Liver (tissue), 9 donors: ENCODE measurements around the gene SNN. TPM values are rescaled to one million over a fixed set of nuclear protein-coding genes. Genes with fewer than 3 reads are reported as not detected.

Experiments used
- DNase-seq: peaks from one replicate; pipeline ENCODE4 v3.0.0-alpha.2; 2017; ENCODE audit warnings: low spot score
- H3K27ac ChIP-seq, 2 donors: one replicate each; pipeline ENCODE4 v1.7.0; 2013; ENCODE audit warnings: inconsistent platforms in 2 of 2, low read length in 2 of 2, control low read depth in 1 of 2, low read depth in 1 of 2, mild to moderate bottlenecking in 1 of 2
- H3K27me3 ChIP-seq, 4 donors: one replicate each; pipeline versions ENCODE4 v1.6.1 to v1.7.0; 2013; ENCODE audit warnings: low read length in 3 of 4, inconsistent platforms in 1 of 4, mild to moderate bottlenecking in 1 of 4, moderate library complexity in 1 of 4; ENCODE audit not compliant: control insufficient read depth in 4 of 4, insufficient read depth in 4 of 4
- H3K36me3 ChIP-seq, 4 donors: one replicate each; pipeline versions ENCODE4 v1.6.1 to v1.7.0; 2013; ENCODE audit warnings: low read length in 3 of 4, mild to moderate bottlenecking in 3 of 4, low read depth in 1 of 4, moderate library complexity in 1 of 4; ENCODE audit not compliant: control insufficient read depth in 4 of 4, insufficient read depth in 3 of 4
- H3K4me1 ChIP-seq, 4 donors: one replicate each; pipeline versions ENCODE4 v1.6.1 to v1.7.0; 2013; ENCODE audit warnings: low read length in 3 of 4, mild to moderate bottlenecking in 3 of 4, moderate library complexity in 1 of 4; ENCODE audit not compliant: control insufficient read depth in 4 of 4, insufficient read depth in 4 of 4
- H3K4me3 ChIP-seq, 3 donors: one replicate each; pipeline versions ENCODE4 v1.6.1 to v1.7.0; 2013; ENCODE audit warnings: low read length in 3 of 3, control low read depth in 1 of 3, low read depth in 1 of 3, mild to moderate bottlenecking in 1 of 3
- H3K9ac ChIP-seq, 2 donors: one replicate each; pipeline ENCODE4 v1.7.0; 2013; ENCODE audit warnings: low read length in 2 of 2, mild to moderate bottlenecking in 2 of 2, moderate library complexity in 2 of 2, control low read depth in 1 of 2, low read depth in 1 of 2
- H3K9me3 ChIP-seq, 4 donors: one replicate each; pipeline versions ENCODE4 v1.6.1 to v1.7.0; 2013; ENCODE audit warnings: low read length in 3 of 4; ENCODE audit not compliant: control insufficient read depth in 4 of 4
- ATF3 ChIP-seq: IDR thresholded peaks from 2 replicates; pipeline ENCODE4 v1.6.1; 2016; ENCODE audit warnings: antibody characterized with exemption
- CTCF ChIP-seq: fragments of 150-350 bp; IDR thresholded peaks from 2 replicates; pipeline ENCODE4 v1.5.1; 2017; ENCODE audit warnings: improper control_type of control experiment, low read depth, low read length; ENCODE audit not compliant: missing input control
- EGR1 ChIP-seq, 2 donors: IDR thresholded peaks; 2 replicates each; pipeline ENCODE4 v1.6.1; 2016 to 2018; ENCODE audit warnings: antibody characterized with exemption in 2 of 2, low read depth in 2 of 2
- FOXA1 ChIP-seq: IDR thresholded peaks from 2 replicates; pipeline ENCODE4 v1.6.1; 2016; ENCODE audit warnings: antibody characterized with exemption
- FOXA2 ChIP-seq: IDR thresholded peaks from 2 replicates; pipeline ENCODE4 v1.6.1; 2016; ENCODE audit warnings: antibody characterized with exemption
- GABPA ChIP-seq, 2 donors: IDR thresholded peaks in 1 of 2; conservative IDR thresholded peaks in 1 of 2; 2 replicates each; pipeline ENCODE4 v1.6.1; 2016; ENCODE audit warnings: antibody characterized with exemption in 2 of 2, mild to moderate bottlenecking in 1 of 2, moderate library complexity in 1 of 2
- HNF4A ChIP-seq, 2 donors: conservative IDR thresholded peaks; 2 replicates each; pipeline ENCODE4 v1.6.1; 2016; ENCODE audit warnings: antibody characterized with exemption in 2 of 2, mild to moderate bottlenecking in 2 of 2
- HNF4G ChIP-seq: IDR thresholded peaks from 2 replicates; pipeline ENCODE4 v1.6.1; 2016; ENCODE audit warnings: antibody characterized with exemption
- JUND ChIP-seq, 2 donors: IDR thresholded peaks; 2 replicates each; pipeline ENCODE4 v1.6.1; 2016; ENCODE audit warnings: antibody characterized with exemption in 2 of 2
- NR2F2 ChIP-seq: IDR thresholded peaks from 2 replicates; pipeline ENCODE4 v1.6.1; 2016; ENCODE audit warnings: antibody characterized with exemption
- RAD21 ChIP-seq, 2 donors: IDR thresholded peaks; 2 replicates each; pipeline ENCODE4 v1.6.1; 2016; ENCODE audit warnings: antibody characterized with exemption in 2 of 2, mild to moderate bottlenecking in 2 of 2
- RXRA ChIP-seq, 2 donors: IDR thresholded peaks; 2 replicates each; pipeline ENCODE4 v1.6.1; 2017 to 2018; ENCODE audit warnings: antibody characterized with exemption in 2 of 2, mild to moderate bottlenecking in 1 of 2
- SP1 ChIP-seq: IDR thresholded peaks from 2 replicates; pipeline ENCODE4 v1.6.1; 2018; ENCODE audit warnings: antibody characterized with exemption, mild to moderate bottlenecking
- TAF1 ChIP-seq: conservative IDR thresholded peaks from 2 replicates; pipeline ENCODE4 v1.6.1; 2016; ENCODE audit warnings: antibody characterized with exemption, mild to moderate bottlenecking
- YY1 ChIP-seq: IDR thresholded peaks from 2 replicates; pipeline ENCODE4 v1.6.1; 2016; ENCODE audit warnings: antibody characterized with exemption, mild to moderate bottlenecking
- WGBS: extraction: QIAGEN DNeasy Blood & Tissue Kit; methylation state at CpG from one replicate; pipeline ENCODE4 v1.1.7; 2013; 5-methylcytosine and 5-hydroxymethylcytosine counted together
- polyA plus RNA-seq, 2 donors: library from polyadenylated mRNA; stranded (reverse) in 1 of 2; unstranded in 1 of 2; fragments of 200-250 nt in 1 of 2; fragments of >200 nt in 1 of 2; fragmentation: Nextera tagmentation in 1 of 2; extraction: Ambion mirVana in 1 of 2; gene quantifications; one replicate each; pipeline versions ENCODE4 v1.2.1 to v1.2.3, GENCODE V29; 2013 to 2015
- total RNA-seq, 2 donors: library from RNA; depleted of rRNA; stranded (reverse); fragments of >200 nt; gene quantifications; one replicate each; pipeline ENCODE4 v1.2.3, GENCODE V29; 2014
- TF ChIP-seq, protein P1 (sequence below): IDR thresholded peaks from 2 replicates; pipeline ENCODE4 v1.6.1; 2016; ENCODE audit warnings: antibody characterized with exemption
- donor health status: healthy.
- donor health status: healthy.
- donor health status: healthy.
- donor health status: healthy.
- donor health status: healthy.

The SNN gene
- total and polyA plus RNA-seq, 4 donors: 2.5 to 6.2 (median 5.3) TPM

- H3K27me3 ChIP-seq: no peaks in the 10 kb centered on the region
- H3K4me3 ChIP-seq: no peak overlapping the region
- DNase-seq: no peak
- H3K4me1 ChIP-seq: peaks cover 0 to 6% (median 4%) of the 10 kb centered on the region in 4 donors
- 98% methylated on average over 3 of the region's 3 CpGs for WGBS
- peaks cover 10 to 33% (median 24%) of the 10 kb centered on the region in 4 donors for H3K36me3 ChIP-seq
- H3K27ac ChIP-seq: no peak overlapping the region
- H3K9ac ChIP-seq: no peak overlapping the region
- no peak for TF ChIP-seq TAF1
- TF ChIP-seq CTCF: no peak
- no peak for TF ChIP-seq YY1
- no peak for TF ChIP-seq EGR1 (IDR thresholded peaks at IDR 0.05; ENCODE audit: low read depth in 2 of 2)
- no peak for TF ChIP-seq NR2F2
- TF ChIP-seq SP1: no peak
- TF ChIP-seq HNF4G: no peak
- TF ChIP-seq ATF3: no peak
- TF ChIP-seq JUND (IDR thresholded peaks at IDR 0.05): no peak
- no peak for TF ChIP-seq GABPA (IDR thresholded peaks at IDR 0.05 in 1 of 2, conservative IDR thresholded peaks at IDR 0.05 in 1 of 2)
- TF ChIP-seq RXRA (IDR thresholded peaks at IDR 0.05): no peak
- no peak for TF ChIP-seq FOXA2
- H3K9me3 ChIP-seq: no peaks in the 10 kb centered on the region
Observed at GRCh38 chr16:11712122-11712521, 43.9 kb downstream of the SNN start.

GRCh38 chr16:11715246-11715947 is 47.1 kb downstream of the SNN start:
- Histone ChIP-seq H3K36me3 (peaks cover 9 to 34% (median 23%) of the 10 kb centered on the region in 4 donors), H3K27me3 (no peaks in the 10 kb centered on the region), H3K27ac (no peak overlapping the region), H3K9ac (no peak overlapping the region), H3K9me3 (no peaks in the 10 kb centered on the region), H3K4me3 (no peak overlapping the region), H3K4me1 (peaks cover 0 to 13% (median 7%) of the 10 kb centered on the region in 4 donors)
- DNase-seq: no peak
- WGBS: 84% methylated on average over 8 of the region's 8 CpGs
- no peak for TF ChIP-seq RAD21 (IDR thresholded peaks at IDR 0.05)
- no peak for TF ChIP-seq TAF1
- no peak for TF ChIP-seq ATF3
- TF ChIP-seq FOXA1: no peak
- TF ChIP-seq HNF4A (conservative IDR thresholded peaks at IDR 0.05): no peak
- no peak for TF ChIP-seq YY1
- TF ChIP-seq, protein P1, sequence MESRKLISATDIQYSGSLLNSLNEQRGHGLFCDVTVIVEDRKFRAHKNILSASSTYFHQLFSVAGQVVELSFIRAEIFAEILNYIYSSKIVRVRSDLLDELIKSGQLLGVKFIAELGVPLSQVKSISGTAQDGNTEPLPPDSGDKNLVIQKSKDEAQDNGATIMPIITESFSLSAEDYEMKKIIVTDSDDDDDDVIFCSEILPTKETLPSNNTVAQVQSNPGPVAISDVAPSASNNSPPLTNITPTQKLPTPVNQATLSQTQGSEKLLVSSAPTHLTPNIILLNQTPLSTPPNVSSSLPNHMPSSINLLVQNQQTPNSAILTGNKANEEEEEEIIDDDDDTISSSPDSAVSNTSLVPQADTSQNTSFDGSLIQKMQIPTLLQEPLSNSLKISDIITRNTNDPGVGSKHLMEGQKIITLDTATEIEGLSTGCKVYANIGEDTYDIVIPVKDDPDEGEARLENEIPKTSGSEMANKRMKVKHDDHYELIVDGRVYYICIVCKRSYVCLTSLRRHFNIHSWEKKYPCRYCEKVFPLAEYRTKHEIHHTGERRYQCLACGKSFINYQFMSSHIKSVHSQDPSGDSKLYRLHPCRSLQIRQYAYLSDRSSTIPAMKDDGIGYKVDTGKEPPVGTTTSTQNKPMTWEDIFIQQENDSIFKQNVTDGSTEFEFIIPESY: no peak
